Nephron (organoid): ENCODE results near the gene ATP6V1E1.
"Not testable (repeated sequence)": the region's sequence is repeated elsewhere in the genome, so short reads cannot be mapped to it uniquely, and the experiment has no call there.

Source experiments
- H3K27ac Mint-ChIP-seq, 3 experiments: 2 replicates each; pipeline ENCODE4 v1.8.0; 2020; ENCODE audit warnings: mixed read lengths in 3 of 3, mild to moderate bottlenecking in 2 of 3, moderate library complexity in 1 of 3
- H3K27me3 Mint-ChIP-seq: 2 replicates; pipeline ENCODE4 v1.8.0; 2021; ENCODE audit warnings: low read depth, mild to moderate bottlenecking, moderate library complexity, mixed read lengths
- H3K36me3 Mint-ChIP-seq: 2 replicates; pipeline ENCODE4 v1.8.0; 2020; ENCODE audit warnings: low read depth, mixed read lengths
- H3K4me1 Mint-ChIP-seq: 2 replicates; pipeline ENCODE4 v1.8.0; 2020; ENCODE audit warnings: mixed read lengths
- H3K4me3 Mint-ChIP-seq, 3 experiments: 2 replicates each; pipeline ENCODE4 v1.8.0; 2020; ENCODE audit warnings: mild to moderate bottlenecking in 3 of 3, mixed read lengths in 3 of 3, moderate library complexity in 2 of 3
- H3K9me3 Mint-ChIP-seq: 2 replicates; pipeline ENCODE4 v1.8.0; 2020; ENCODE audit warnings: mixed read lengths
- TF ChIP-seq, protein P1 (sequence below), 3 experiments: fragments of 200-600 bp; sonication (generic); IDR thresholded peaks; one replicate each; pipeline ENCODE4 v1.5.0; 2021; ENCODE audit warnings: antibody characterized with exemption in 3 of 3; ENCODE audit not compliant: unreplicated experiment in 3 of 3

ATP6V1E1 gene

DNA sequence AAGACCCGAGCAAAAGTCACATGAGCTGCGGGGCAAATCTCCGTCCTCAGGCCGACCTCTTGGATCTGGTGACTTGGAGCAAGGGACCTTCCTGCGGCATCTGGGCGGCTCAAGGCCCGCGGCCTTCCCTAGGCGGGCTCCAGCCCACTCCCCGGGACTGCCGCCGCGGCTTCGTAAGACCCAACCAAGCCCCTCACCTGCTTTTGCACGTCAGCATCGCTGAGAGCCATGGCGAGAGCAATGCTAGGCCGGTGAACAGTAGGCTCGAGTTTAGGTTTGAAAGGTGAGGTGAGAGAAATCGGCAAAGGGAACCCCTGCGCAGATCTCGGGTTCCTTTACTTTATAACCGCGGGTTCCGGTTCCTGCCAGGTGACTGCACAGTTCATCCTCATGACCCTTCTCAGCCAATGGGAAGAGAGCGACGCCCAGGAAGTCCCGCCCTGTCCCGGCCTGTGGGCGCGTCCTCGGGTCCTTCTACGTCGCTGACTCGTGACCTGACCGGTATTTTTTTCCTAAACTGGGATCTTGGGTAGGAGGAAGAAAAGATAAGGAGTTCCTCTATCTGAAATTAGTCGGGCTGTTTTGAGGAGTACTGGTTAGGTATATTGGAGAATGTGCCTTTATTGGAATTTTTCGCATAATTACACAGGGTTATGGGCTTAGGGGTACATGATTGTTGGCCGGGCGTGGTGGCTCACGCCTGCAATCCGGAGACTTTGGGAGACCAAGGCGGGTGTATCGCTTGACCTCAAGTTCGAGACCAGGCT is at the start of gene ATP6V1E1:
Gene ATP6V1E1 (minus strand): TSS at position 344 of the 767 bp plus-strand sequence. CDS start 114 bp downstream, at position 230.
- H3K27me3 Mint-ChIP-seq = no peaks in the 10 kb centered on the region
- H3K4me1 Mint-ChIP-seq = peaks cover 27% of the 10 kb centered on the region
- H3K36me3 Mint-ChIP-seq = peaks cover 5% of the 10 kb centered on the region

GRCh38 chr22:17675584-17675983 is 47.0 kb upstream of the ATP6V1E1 start:
- H3K27ac Mint-ChIP-seq = no peak overlapping the region
- no peaks in the 10 kb centered on the region for H3K27me3 Mint-ChIP-seq
- TF ChIP-seq, protein P1, sequence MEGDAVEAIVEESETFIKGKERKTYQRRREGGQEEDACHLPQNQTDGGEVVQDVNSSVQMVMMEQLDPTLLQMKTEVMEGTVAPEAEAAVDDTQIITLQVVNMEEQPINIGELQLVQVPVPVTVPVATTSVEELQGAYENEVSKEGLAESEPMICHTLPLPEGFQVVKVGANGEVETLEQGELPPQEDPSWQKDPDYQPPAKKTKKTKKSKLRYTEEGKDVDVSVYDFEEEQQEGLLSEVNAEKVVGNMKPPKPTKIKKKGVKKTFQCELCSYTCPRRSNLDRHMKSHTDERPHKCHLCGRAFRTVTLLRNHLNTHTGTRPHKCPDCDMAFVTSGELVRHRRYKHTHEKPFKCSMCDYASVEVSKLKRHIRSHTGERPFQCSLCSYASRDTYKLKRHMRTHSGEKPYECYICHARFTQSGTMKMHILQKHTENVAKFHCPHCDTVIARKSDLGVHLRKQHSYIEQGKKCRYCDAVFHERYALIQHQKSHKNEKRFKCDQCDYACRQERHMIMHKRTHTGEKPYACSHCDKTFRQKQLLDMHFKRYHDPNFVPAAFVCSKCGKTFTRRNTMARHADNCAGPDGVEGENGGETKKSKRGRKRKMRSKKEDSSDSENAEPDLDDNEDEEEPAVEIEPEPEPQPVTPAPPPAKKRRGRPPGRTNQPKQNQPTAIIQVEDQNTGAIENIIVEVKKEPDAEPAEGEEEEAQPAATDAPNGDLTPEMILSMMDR (IDR thresholded peaks at IDR 0.05; ENCODE audit: unreplicated experiment in 3 of 3) = no peak
- H3K36me3 Mint-ChIP-seq = peaks cover 10% of the 10 kb centered on the region
- H3K4me1 Mint-ChIP-seq = peaks cover 17% of the 10 kb centered on the region
- H3K9me3 Mint-ChIP-seq = no peaks in the 10 kb centered on the region
- no peak overlapping the region for H3K4me3 Mint-ChIP-seq

More for the DNA sequence above, at the start of gene ATP6V1E1:
- Mint-ChIP-seq H3K27ac (peak within 1 kb of the TSS; percentile 96 to 98 (median 98)), H3K4me3 (peak within 1 kb of the TSS; percentile 93 to 98 (median 94)), H3K9me3 (no peaks in the 10 kb centered on the region)
- TF ChIP-seq, protein P1 (IDR thresholded peaks at IDR 0.05; ENCODE audit: unreplicated experiment in 3 of 3) = no peak

DNA sequence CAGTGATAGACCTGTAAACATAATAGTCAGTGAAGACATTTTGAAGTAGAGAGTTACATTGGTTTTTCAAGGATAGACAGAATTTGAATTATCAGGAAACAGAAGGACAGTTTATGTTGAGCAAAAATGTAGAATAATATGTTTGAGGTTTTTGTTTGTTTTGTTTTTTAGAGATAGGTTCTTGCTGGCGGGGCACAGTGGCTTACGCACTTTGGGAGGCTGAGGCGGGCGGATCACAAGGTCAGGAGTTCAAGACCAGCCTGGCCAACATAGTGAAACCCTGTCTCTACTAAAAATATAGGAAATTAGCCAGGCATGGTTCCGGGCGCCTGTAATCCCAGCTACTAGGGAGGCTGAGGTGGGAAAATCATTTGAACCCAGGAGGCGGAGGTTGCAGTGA is 45.6 kb upstream of the ATP6V1E1 start:
- no peaks in the 10 kb centered on the region for H3K27me3 Mint-ChIP-seq
- peaks cover 17% of the 10 kb centered on the region for H3K4me1 Mint-ChIP-seq
- H3K36me3 Mint-ChIP-seq = peaks cover 24% of the 10 kb centered on the region
- no peaks in the 10 kb centered on the region for H3K9me3 Mint-ChIP-seq
- no peak overlapping the region for H3K4me3 Mint-ChIP-seq
- H3K27ac Mint-ChIP-seq = no peak overlapping the region
- TF ChIP-seq, protein P1 (IDR thresholded peaks at IDR 0.05; ENCODE audit: unreplicated experiment in 3 of 3) = no peak

- Mint-ChIP-seq H3K4me1 (peaks cover 17% of the 10 kb centered on the region), H3K27ac (peak overlapping the region in 2 of 3 experiments; percentile 19 to 21), H3K9me3 (no peaks in the 10 kb centered on the region), H3K36me3 (peaks cover 26% of the 10 kb centered on the region), H3K4me3 (no peak overlapping the region), H3K27me3 (no peaks in the 10 kb centered on the region)
- TF ChIP-seq, protein P1 (IDR thresholded peaks at IDR 0.05; ENCODE audit: unreplicated experiment in 3 of 3) = no peak
Observed at GRCh38 chr22:17672417-17672991, 44.0 kb upstream of the ATP6V1E1 start.

GRCh38 chr22:17671521-17672092 is 43.1 kb upstream of the ATP6V1E1 start:
- not testable (repeated sequence) for H3K27ac Mint-ChIP-seq, H3K9me3 Mint-ChIP-seq, H3K27me3 Mint-ChIP-seq, H3K4me3 Mint-ChIP-seq
- peaks cover 35% of the 10 kb centered on the region for H3K36me3 Mint-ChIP-seq
- peaks cover 17% of the 10 kb centered on the region for H3K4me1 Mint-ChIP-seq

DNA sequence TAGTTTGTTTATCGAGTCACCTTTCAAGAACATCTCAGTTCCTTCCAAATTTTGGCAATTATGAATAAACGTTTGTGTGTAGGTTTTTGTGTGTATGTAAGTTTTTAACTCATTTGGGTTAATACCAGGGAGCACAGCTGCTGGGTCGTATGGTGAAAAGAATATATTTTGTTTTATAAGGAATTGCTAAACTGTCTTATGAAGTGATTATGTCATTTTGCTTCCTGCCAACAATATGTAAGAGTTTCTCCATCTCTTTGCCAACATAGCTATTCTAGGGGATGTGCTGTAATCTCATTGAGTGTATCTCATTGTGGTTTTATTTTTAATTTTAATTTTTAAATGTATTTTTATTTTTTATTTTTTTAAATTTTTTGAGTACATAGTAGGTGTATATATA is 37.3 kb upstream of the ATP6V1E1 start:
- TF ChIP-seq, protein P1 (IDR thresholded peaks at IDR 0.05; ENCODE audit: unreplicated experiment in 3 of 3) = no peak
- H3K27ac Mint-ChIP-seq = peak overlapping the region in 1 of 3 experiments; percentile 27

More for the DNA sequence above, 37.3 kb upstream of the ATP6V1E1 start:
- H3K27me3 Mint-ChIP-seq = no peaks in the 10 kb centered on the region
- peaks cover 6% of the 10 kb centered on the region for H3K9me3 Mint-ChIP-seq
- peaks cover 6% of the 10 kb centered on the region for H3K4me1 Mint-ChIP-seq
- H3K36me3 Mint-ChIP-seq = peaks cover 76% of the 10 kb centered on the region
- no peak overlapping the region for H3K4me3 Mint-ChIP-seq
